RWPE2 (cell line): Measurements from ENCODE around the gene CLDN8.

Experiments
- ATAC-seq: fragments of 200-7000 bp; cut with Tn5 transposase; 3 replicates; pipeline ENCODE4 v1.9.1; 2021; ENCODE audit warnings: low read depth
- DNase-seq: peaks from one replicate; pipeline ENCODE4 v3.0.0-alpha.2; 2020; ENCODE audit warnings: low spot score
- H3K27ac ChIP-seq: fragments of 450-650 bp; 2 replicates; pipeline ENCODE4 v1.5.1; 2017; ENCODE audit warnings: mild to moderate bottlenecking; ENCODE audit not compliant: poor library complexity, severe bottlenecking
- H3K27me3 ChIP-seq: fragments of 250-450 bp; sonication (Bioruptor Pico); 2 replicates; pipeline ENCODE4 v1.5.1; 2021; ENCODE audit warnings: mild to moderate bottlenecking, moderate library complexity; ENCODE audit not compliant: insufficient read depth, poor library complexity, severe bottlenecking
- H3K36me3 ChIP-seq: fragments of 250-450 bp; sonication (Bioruptor Pico); 2 replicates; pipeline ENCODE4 v1.5.1; 2020; ENCODE audit warnings: low read depth, mild to moderate bottlenecking, moderate library complexity
- H3K4me1 ChIP-seq: fragments of 250-450 bp; sonication (Bioruptor Pico); 2 replicates; pipeline ENCODE4 v1.5.1; 2021; ENCODE audit warnings: mild to moderate bottlenecking, moderate library complexity; ENCODE audit not compliant: insufficient read depth, poor library complexity, severe bottlenecking
- H3K4me3 ChIP-seq: fragments of 250-450 bp; sonication (Bioruptor Pico); 2 replicates; pipeline ENCODE4 v1.5.1; 2021; ENCODE audit warnings: mild to moderate bottlenecking, moderate library complexity; ENCODE audit not compliant: severe bottlenecking
- H3K9me3 ChIP-seq: fragments of 250-450 bp; sonication (Bioruptor Pico); 2 replicates; pipeline ENCODE4 v1.5.1; 2021; ENCODE audit warnings: mild to moderate bottlenecking, moderate library complexity; ENCODE audit not compliant: severe bottlenecking
- TF ChIP-seq, protein P1 (sequence below): fragments of 450-650 bp; IDR thresholded peaks from one replicate; pipeline ENCODE4 v1.5.1; 2017; ENCODE audit warnings: mild to moderate bottlenecking, moderate library complexity; ENCODE audit not compliant: poor library complexity, severe bottlenecking

Gene CLDN8

DNA sequence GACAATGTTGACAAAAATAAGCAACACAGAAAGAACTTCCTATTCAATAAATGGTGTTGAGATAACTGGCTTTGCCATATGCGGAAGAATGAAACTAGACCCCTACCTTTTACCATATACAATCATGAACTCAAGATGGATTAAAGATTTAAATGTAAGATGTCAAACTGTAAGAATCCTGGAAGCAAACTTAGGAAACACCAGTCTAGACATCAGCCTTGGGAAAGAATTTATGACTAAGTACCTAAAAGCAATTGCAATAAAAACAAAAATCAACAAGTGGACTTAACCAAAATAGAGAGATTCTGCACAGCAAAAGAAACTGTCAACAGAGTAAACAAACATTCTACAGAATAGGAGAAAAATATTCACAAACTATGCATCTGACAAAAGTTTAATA, 16.1 kb upstream of the CLDN8 start:
- Histone ChIP-seq H3K36me3 (no peaks in the 10 kb centered on the region), H3K27ac (no peak overlapping the region), H3K4me1 (peaks cover 29% of the 10 kb centered on the region), H3K9me3 (no peaks in the 10 kb centered on the region), H3K27me3 (no peaks in the 10 kb centered on the region), H3K4me3 (no peak overlapping the region)
- DNase-seq (no peak), ATAC-seq (no peak)
- TF ChIP-seq, protein P1, sequence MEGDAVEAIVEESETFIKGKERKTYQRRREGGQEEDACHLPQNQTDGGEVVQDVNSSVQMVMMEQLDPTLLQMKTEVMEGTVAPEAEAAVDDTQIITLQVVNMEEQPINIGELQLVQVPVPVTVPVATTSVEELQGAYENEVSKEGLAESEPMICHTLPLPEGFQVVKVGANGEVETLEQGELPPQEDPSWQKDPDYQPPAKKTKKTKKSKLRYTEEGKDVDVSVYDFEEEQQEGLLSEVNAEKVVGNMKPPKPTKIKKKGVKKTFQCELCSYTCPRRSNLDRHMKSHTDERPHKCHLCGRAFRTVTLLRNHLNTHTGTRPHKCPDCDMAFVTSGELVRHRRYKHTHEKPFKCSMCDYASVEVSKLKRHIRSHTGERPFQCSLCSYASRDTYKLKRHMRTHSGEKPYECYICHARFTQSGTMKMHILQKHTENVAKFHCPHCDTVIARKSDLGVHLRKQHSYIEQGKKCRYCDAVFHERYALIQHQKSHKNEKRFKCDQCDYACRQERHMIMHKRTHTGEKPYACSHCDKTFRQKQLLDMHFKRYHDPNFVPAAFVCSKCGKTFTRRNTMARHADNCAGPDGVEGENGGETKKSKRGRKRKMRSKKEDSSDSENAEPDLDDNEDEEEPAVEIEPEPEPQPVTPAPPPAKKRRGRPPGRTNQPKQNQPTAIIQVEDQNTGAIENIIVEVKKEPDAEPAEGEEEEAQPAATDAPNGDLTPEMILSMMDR, result no peak

DNA sequence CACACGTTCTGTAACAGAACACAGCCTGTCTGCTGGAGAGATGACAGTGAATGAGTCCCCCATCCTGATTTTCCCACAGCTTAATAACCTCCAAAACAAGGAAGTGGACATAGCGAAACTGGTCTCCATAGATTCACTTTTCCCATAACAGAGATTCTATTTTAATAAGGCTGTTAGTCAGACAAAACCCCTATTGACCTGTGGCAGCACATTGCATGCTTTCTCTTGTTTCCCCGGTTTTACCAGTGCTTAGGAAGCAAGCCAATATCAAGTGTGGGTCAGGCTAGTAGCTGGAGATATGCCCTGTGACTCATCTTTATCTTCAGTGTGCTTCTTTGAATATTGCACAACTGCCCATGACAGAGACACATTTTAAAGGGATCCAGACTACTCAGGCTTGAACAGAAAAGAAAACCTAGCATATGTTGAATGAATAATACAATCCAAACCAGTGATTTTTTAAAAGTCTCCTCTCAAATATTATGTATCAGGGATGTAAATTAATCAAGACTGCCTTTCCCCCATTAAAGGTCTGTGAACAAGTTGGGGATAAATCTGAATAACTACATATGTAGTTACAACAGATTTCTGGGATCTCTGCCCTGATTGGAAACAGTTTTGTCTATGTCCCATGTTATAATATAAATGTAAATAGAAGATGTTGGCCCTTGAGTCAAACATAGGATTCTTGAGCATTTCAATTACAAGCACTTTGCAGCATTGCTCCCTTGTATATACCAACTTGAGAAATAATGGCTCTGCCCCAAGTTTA, 11.9 kb upstream of the CLDN8 start:
- peak; percentile 75 for DNase-seq
- Histone ChIP-seq H3K36me3 (no peaks in the 10 kb centered on the region), H3K4me3 (no peak overlapping the region), H3K27me3 (no peaks in the 10 kb centered on the region), H3K27ac (peak overlapping the region; percentile 59), H3K4me1 (peaks cover 17% of the 10 kb centered on the region), H3K9me3 (no peaks in the 10 kb centered on the region)
- peak; percentile 93 for ATAC-seq
- TF ChIP-seq, protein P1, result no peak

DNA sequence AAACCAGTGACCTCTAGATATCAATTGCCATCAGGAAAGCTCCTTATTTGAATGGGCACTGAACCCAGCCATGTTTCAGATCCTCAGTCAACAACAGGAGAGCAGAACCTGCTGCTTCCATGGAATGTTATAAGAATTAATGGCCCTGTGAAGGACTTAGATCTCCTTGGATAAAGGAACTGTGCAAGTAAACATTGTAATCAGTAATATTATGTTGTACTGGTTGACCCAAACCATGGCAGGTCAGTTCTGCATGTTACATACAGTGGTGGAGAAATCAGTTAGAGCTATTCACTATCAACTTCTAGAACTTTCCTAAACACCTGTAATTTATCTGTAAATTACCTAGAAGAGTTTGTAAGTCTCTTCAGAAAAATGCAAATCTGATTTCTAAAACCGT, 11.2 kb upstream of the CLDN8 start:
- Histone ChIP-seq H3K4me1 (peaks cover 17% of the 10 kb centered on the region), H3K9me3 (no peaks in the 10 kb centered on the region), H3K36me3 (no peaks in the 10 kb centered on the region), H3K27me3 (no peaks in the 10 kb centered on the region), H3K27ac (peak overlapping the region; percentile 59), H3K4me3 (no peak overlapping the region)
- DNase-seq (no peak), ATAC-seq (no peak)
- TF ChIP-seq, protein P1, result no peak

DNA sequence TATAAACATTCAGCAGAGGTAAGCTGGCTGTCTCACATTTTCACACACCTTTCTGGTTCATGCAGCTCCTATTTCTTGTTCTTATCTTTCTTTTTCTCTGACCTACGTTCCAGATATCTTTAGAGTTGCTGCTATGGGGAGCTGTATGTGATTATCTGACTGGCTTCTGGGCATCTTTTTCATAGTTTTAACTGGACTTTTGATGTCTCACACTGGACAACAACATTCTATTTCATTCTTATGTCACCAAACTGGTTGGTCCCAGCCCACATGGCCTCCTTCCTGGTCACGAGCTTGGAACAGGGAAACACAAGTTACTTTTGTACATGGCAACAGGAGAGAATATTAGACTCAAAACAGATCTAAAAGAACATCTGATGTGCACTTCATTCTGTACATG, 7.7 kb upstream of the CLDN8 start:
- H3K4me1 ChIP-seq, result peaks cover 17% of the 10 kb centered on the region
- TF ChIP-seq, protein P1, result no peak
- H3K4me3 ChIP-seq, result no peak overlapping the region
- no peak for ATAC-seq
- H3K36me3 ChIP-seq, result no peaks in the 10 kb centered on the region
- H3K9me3 ChIP-seq, result no peaks in the 10 kb centered on the region
- no peak overlapping the region for H3K27ac ChIP-seq
- DNase-seq, result no peak
- H3K27me3 ChIP-seq, result no peaks in the 10 kb centered on the region

DNA sequence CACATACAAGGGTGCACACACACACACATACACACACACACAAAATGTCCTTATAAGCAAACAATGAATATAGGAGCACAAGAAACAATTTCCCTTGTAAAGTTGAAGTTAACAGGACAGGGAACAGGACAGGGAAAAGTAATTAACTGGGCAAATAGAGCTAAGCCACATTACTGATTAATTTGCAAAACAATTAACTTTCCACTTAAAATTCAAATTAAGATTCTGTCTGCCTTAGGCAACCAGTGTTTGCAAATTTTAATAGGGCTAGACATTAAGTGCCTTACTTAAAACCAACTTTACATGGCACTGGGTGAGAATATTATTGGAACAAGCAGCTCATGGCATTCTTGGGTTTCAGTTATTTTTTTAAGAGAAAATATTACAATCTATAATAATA, 6.8 kb upstream of the CLDN8 start:
- Histone ChIP-seq H3K9me3 (no peaks in the 10 kb centered on the region), H3K36me3 (no peaks in the 10 kb centered on the region), H3K4me1 (peaks cover 9% of the 10 kb centered on the region), H3K27ac (no peak overlapping the region), H3K4me3 (no peak overlapping the region), H3K27me3 (no peaks in the 10 kb centered on the region)
- TF ChIP-seq, protein P1, result no peak
- ATAC-seq (no peak), DNase-seq (no peak)
